ENCODE results near the gene SH3RF1.

SH3RF1 gene

GRCh38 chr4:169208516-169208915, 62.2 kb downstream of the SH3RF1 start:
- no peak overlapping the region for H3K18ac ChIP-seq (ENCODE audit: low read length)
- H3K27me3 ChIP-seq (ENCODE audit: insufficient read depth, low read length) = no peaks in the 10 kb centered on the region
- H3K4me1 ChIP-seq (ENCODE audit: control insufficient read depth in 1 of 2, insufficient read depth in 2 of 2, low read length in 2 of 2) = peaks cover 4 to 5% of the 10 kb centered on the region in 2 experiments
- no peak overlapping the region for H4K91ac ChIP-seq (ENCODE audit: low read depth, low read length)
- no CpG with 5 or more reads among the region's 1 CpG for WGBS (ENCODE audit: extremely low coverage, insufficient coverage, insufficient read length)
- no peak overlapping the region for H4K12ac ChIP-seq (ENCODE audit: low read depth, low read length)
- no peak overlapping the region for H3K9ac ChIP-seq (ENCODE audit: low read length)
- H2BK5ac ChIP-seq (ENCODE audit: low read depth, low read length, poor library complexity) = no peak overlapping the region
- no peak overlapping the region for H3K27ac ChIP-seq (ENCODE audit: low read depth, low read length)
- no peak overlapping the region for H3K4me3 ChIP-seq (ENCODE audit: low read depth, low read length)
- H4K8ac ChIP-seq (ENCODE audit: low read depth, low read length) = no peak overlapping the region
- no peak overlapping the region for H2BK12ac ChIP-seq (ENCODE audit: low read length)
- H3K23ac ChIP-seq (ENCODE audit: low read length) = no peak overlapping the region
- no peak overlapping the region for H2BK120ac ChIP-seq (ENCODE audit: insufficient read depth, low read length, poor library complexity)
- no peak for DNase-seq
- H3K36me3 ChIP-seq (ENCODE audit: control insufficient read depth in 1 of 2, insufficient read depth in 2 of 2, low read length in 2 of 2) = no peaks in the 10 kb centered on the region
- no peak overlapping the region for H3K4ac ChIP-seq (ENCODE audit: low read depth, low read length)
- no peak overlapping the region for H3K4me2 ChIP-seq (ENCODE audit: low read length)
- H3K79me2 ChIP-seq (ENCODE audit: control insufficient read depth, insufficient read depth, low read length, poor library complexity) = no peaks in the 10 kb centered on the region
- H3K79me1 ChIP-seq (ENCODE audit: low read length) = peaks cover 1% of the 10 kb centered on the region
- no peak overlapping the region for H2AK5ac ChIP-seq (ENCODE audit: low read length)
- H3K14ac ChIP-seq (ENCODE audit: low read length) = no peak overlapping the region
- H2AFZ ChIP-seq (ENCODE audit: insufficient read depth, low read length, poor library complexity) = no peak overlapping the region
- H3K9me3 ChIP-seq (ENCODE audit: insufficient read depth, low read depth, low read length) = no peaks in the 10 kb centered on the region

- H2BK120ac ChIP-seq (ENCODE audit: insufficient read depth, low read length, poor library complexity) = no peak overlapping the region
- H4K12ac ChIP-seq (ENCODE audit: low read depth, low read length) = no peak overlapping the region
- no peak overlapping the region for H3K23ac ChIP-seq (ENCODE audit: low read length)
- no peak overlapping the region for H3K18ac ChIP-seq (ENCODE audit: low read length)
- no CpG with 5 or more reads among the region's 3 CpGs for WGBS (ENCODE audit: extremely low coverage, insufficient coverage, insufficient read length)
- no peak overlapping the region for H4K91ac ChIP-seq (ENCODE audit: low read depth, low read length)
- no peak overlapping the region for H3K4ac ChIP-seq (ENCODE audit: low read depth, low read length)
- no peak overlapping the region for H3K27ac ChIP-seq (ENCODE audit: low read depth, low read length)
- H4K8ac ChIP-seq (ENCODE audit: low read depth, low read length) = no peak overlapping the region
- no peaks in the 10 kb centered on the region for H3K27me3 ChIP-seq (ENCODE audit: insufficient read depth, low read length)
- H3K9ac ChIP-seq (ENCODE audit: low read length) = no peak overlapping the region
- no peak overlapping the region for H2BK12ac ChIP-seq (ENCODE audit: low read length)
- peaks cover 4 to 5% of the 10 kb centered on the region in 2 experiments for H3K4me1 ChIP-seq (ENCODE audit: control insufficient read depth in 1 of 2, insufficient read depth in 2 of 2, low read length in 2 of 2)
- H2AK5ac ChIP-seq (ENCODE audit: low read length) = no peak overlapping the region
- H3K4me3 ChIP-seq (ENCODE audit: low read depth, low read length) = no peak overlapping the region
- no peak overlapping the region for H2BK5ac ChIP-seq (ENCODE audit: low read depth, low read length, poor library complexity)
- peak overlapping the region; percentile 11 for H3K4me2 ChIP-seq (ENCODE audit: low read length)
- no peak overlapping the region for H2AFZ ChIP-seq (ENCODE audit: insufficient read depth, low read length, poor library complexity)
- H3K14ac ChIP-seq (ENCODE audit: low read length) = no peak overlapping the region
- DNase-seq = no peak
- no peaks in the 10 kb centered on the region for H3K9me3 ChIP-seq (ENCODE audit: insufficient read depth, low read depth, low read length)
- peaks cover 1% of the 10 kb centered on the region for H3K79me1 ChIP-seq (ENCODE audit: low read length)
- H3K36me3 ChIP-seq (ENCODE audit: control insufficient read depth in 1 of 2, insufficient read depth in 2 of 2, low read length in 2 of 2) = no peaks in the 10 kb centered on the region
- no peaks in the 10 kb centered on the region for H3K79me2 ChIP-seq (ENCODE audit: control insufficient read depth, insufficient read depth, low read length, poor library complexity)
Observed at GRCh38 chr4:169208090-169208455, 62.7 kb downstream of the SH3RF1 start.

GRCh38 chr4:169207436-169208089, 63.2 kb downstream of the SH3RF1 start:
- H3K4me2 ChIP-seq (ENCODE audit: low read length) = peak overlapping the region; percentile 11
- no peak overlapping the region for H3K23ac ChIP-seq (ENCODE audit: low read length)
- no peak overlapping the region for H2AK5ac ChIP-seq (ENCODE audit: low read length)
- no peak overlapping the region for H2BK12ac ChIP-seq (ENCODE audit: low read length)
- H3K9me3 ChIP-seq (ENCODE audit: insufficient read depth, low read depth, low read length) = no peaks in the 10 kb centered on the region
- H4K12ac ChIP-seq (ENCODE audit: low read depth, low read length) = no peak overlapping the region
- peak overlapping the region; percentile 21 for H2BK5ac ChIP-seq (ENCODE audit: low read depth, low read length, poor library complexity)
- no peak for DNase-seq
- peaks cover 4 to 5% of the 10 kb centered on the region in 2 experiments for H3K4me1 ChIP-seq (ENCODE audit: control insufficient read depth in 1 of 2, insufficient read depth in 2 of 2, low read length in 2 of 2)
- no peaks in the 10 kb centered on the region for H3K27me3 ChIP-seq (ENCODE audit: insufficient read depth, low read length)
- H3K18ac ChIP-seq (ENCODE audit: low read length) = peak overlapping the region; percentile 63
- no peak overlapping the region for H3K14ac ChIP-seq (ENCODE audit: low read length)
- no peak overlapping the region for H3K9ac ChIP-seq (ENCODE audit: low read length)
- H3K4me3 ChIP-seq (ENCODE audit: low read depth, low read length) = no peak overlapping the region
- peak overlapping the region; percentile 29 for H3K4ac ChIP-seq (ENCODE audit: low read depth, low read length)
- H3K79me1 ChIP-seq (ENCODE audit: low read length) = peaks cover 1% of the 10 kb centered on the region
- WGBS (ENCODE audit: extremely low coverage, insufficient coverage, insufficient read length) = no CpG with 5 or more reads among the region's 2 CpGs
- H2BK120ac ChIP-seq (ENCODE audit: insufficient read depth, low read length, poor library complexity) = no peak overlapping the region
- H2AFZ ChIP-seq (ENCODE audit: insufficient read depth, low read length, poor library complexity) = no peak overlapping the region
- no peaks in the 10 kb centered on the region for H3K36me3 ChIP-seq (ENCODE audit: control insufficient read depth in 1 of 2, insufficient read depth in 2 of 2, low read length in 2 of 2)
- no peak overlapping the region for H4K8ac ChIP-seq (ENCODE audit: low read depth, low read length)
- H3K27ac ChIP-seq (ENCODE audit: low read depth, low read length) = no peak overlapping the region
- H3K79me2 ChIP-seq (ENCODE audit: control insufficient read depth, insufficient read depth, low read length, poor library complexity) = no peaks in the 10 kb centered on the region
- no peak overlapping the region for H4K91ac ChIP-seq (ENCODE audit: low read depth, low read length)

- Histone ChIP-seq H4K12ac (ENCODE audit: low read depth, low read length) (no peak overlapping the region), H3K27ac (ENCODE audit: low read depth, low read length) (no peak overlapping the region), H3K4me2 (ENCODE audit: low read length) (no peak overlapping the region), H4K8ac (ENCODE audit: low read depth, low read length) (no peak overlapping the region), H2AK5ac (ENCODE audit: low read length) (no peak overlapping the region), H3K23ac (ENCODE audit: low read length) (no peak overlapping the region), H2BK12ac (ENCODE audit: low read length) (no peak overlapping the region), H3K4ac (ENCODE audit: low read depth, low read length) (no peak overlapping the region), H2BK120ac (ENCODE audit: insufficient read depth, low read length, poor library complexity) (no peak overlapping the region), H3K18ac (ENCODE audit: low read length) (no peak overlapping the region), H3K4me3 (ENCODE audit: low read depth, low read length) (no peak overlapping the region), H2BK5ac (ENCODE audit: low read depth, low read length, poor library complexity) (no peak overlapping the region), H3K79me2 (ENCODE audit: control insufficient read depth, insufficient read depth, low read length, poor library complexity) (no peaks in the 10 kb centered on the region), H3K27me3 (ENCODE audit: insufficient read depth, low read length) (no peaks in the 10 kb centered on the region), H3K4me1 (ENCODE audit: control insufficient read depth in 1 of 2, insufficient read depth in 2 of 2, low read length in 2 of 2) (peaks cover 4 to 5% of the 10 kb centered on the region in 2 experiments), H3K79me1 (ENCODE audit: low read length) (peaks cover 1% of the 10 kb centered on the region), H3K14ac (ENCODE audit: low read length) (no peak overlapping the region), H3K9ac (ENCODE audit: low read length) (no peak overlapping the region), H2AFZ (ENCODE audit: insufficient read depth, low read length, poor library complexity) (no peak overlapping the region), H4K91ac (ENCODE audit: low read depth, low read length) (no peak overlapping the region), H3K9me3 (ENCODE audit: insufficient read depth, low read depth, low read length) (no peaks in the 10 kb centered on the region), H3K36me3 (ENCODE audit: control insufficient read depth in 1 of 2, insufficient read depth in 2 of 2, low read length in 2 of 2) (no peaks in the 10 kb centered on the region)
- no peak for DNase-seq
Observed at GRCh38 chr4:169205744-169206080, 65.0 kb downstream of the SH3RF1 start.

All from trophoblast cell (in vitro differentiated cells and primary cell).